ENCODE data around the gene ZNF22. TPM values are rescaled to one million over a fixed set of nuclear protein-coding genes. Genes with fewer than 3 reads are reported as not detected.

Gene ZNF22
- total RNA-seq, 2 donors from 2014 or later = 12.9 to 30.4 TPM

DNA sequence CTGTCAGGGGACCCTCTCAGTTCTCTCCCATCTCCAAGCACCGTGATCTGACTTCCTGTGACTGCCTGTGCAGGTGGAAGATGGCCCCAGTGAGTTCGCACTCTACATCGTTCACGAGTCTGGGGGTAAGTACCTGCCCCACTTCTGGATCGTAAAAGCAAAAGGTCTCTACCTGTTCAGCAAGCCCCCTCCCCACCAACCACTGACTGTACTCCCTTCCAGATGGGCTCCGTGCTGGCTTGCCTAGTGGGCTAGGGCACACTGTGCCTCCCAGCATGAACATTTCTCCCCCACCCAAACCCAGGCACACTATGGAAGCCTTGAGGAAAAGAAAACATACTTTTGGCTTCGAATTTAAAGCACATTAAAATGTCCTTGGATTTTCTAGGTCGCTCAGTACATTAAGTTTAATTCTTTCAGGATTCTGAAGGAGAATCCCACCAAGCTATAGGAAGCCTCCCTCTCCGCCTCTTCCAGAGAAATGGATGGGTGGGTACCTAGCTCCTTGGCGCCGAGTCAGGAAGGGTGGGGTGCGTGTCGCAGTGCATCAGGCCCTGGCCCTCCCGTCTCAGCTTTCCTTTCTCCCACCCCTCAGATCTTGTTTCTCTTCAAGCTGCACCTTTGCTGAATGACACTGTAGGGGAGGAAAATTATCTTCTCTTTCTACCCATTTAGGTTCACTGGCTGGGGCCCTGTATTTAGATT, 11.0 kb upstream of the ZNF22 start:
- intact Hi-C loops (cut with DNase I) = no loop called here
- ATAC-seq = no peak
- peak in 2 of 4 donors; percentile 2 to 25 for DNase-seq
- Histone ChIP-seq H3K27ac (peak overlapping the region; percentile 79 to 92 (median 86)), H3K4me1 (peaks cover 81% of the 10 kb centered on the region), H3K9me3 (no peaks in the 10 kb centered on the region), H3K27me3 (no peaks in the 10 kb centered on the region), H3K4me3 (no peak overlapping the region), H3K36me3 (replicated peaks in 1 of 2; ENCODE audit: insufficient read depth in 1 of 2, low read depth in 2 of 2) (no peaks in the 10 kb centered on the region)
- TF ChIP-seq POLR2A (IDR thresholded peaks at IDR 0.05) = no peak
- TF ChIP-seq, protein P1, sequence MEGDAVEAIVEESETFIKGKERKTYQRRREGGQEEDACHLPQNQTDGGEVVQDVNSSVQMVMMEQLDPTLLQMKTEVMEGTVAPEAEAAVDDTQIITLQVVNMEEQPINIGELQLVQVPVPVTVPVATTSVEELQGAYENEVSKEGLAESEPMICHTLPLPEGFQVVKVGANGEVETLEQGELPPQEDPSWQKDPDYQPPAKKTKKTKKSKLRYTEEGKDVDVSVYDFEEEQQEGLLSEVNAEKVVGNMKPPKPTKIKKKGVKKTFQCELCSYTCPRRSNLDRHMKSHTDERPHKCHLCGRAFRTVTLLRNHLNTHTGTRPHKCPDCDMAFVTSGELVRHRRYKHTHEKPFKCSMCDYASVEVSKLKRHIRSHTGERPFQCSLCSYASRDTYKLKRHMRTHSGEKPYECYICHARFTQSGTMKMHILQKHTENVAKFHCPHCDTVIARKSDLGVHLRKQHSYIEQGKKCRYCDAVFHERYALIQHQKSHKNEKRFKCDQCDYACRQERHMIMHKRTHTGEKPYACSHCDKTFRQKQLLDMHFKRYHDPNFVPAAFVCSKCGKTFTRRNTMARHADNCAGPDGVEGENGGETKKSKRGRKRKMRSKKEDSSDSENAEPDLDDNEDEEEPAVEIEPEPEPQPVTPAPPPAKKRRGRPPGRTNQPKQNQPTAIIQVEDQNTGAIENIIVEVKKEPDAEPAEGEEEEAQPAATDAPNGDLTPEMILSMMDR (IDR thresholded peaks at IDR 0.05) = no peak
- 54 to 68% methylated on average over 11 to 14 of the region's 14 CpGs for WGBS, 2 donors

DNA sequence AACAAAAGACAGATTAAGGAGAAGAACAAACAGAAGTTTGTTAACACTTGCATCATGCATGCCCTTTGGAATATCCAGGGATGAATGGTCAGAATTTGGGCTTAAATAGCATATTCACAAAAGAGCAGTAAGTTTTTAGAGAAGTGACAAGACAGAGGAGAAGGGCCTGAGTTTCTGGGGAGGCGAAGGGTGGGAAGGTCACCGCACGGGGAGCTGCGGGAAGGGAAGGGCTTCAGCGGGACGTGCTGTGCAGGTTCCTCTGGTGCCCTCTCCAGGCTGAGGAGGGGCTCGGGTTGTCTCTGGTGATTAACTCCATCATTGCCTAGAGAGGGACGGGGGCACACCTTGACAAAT, 10.4 kb upstream of the ZNF22 start:
- no peaks in the 10 kb centered on the region for H3K36me3 ChIP-seq (replicated peaks in 1 of 2; ENCODE audit: insufficient read depth in 1 of 2, low read depth in 2 of 2)
- no peak overlapping the region for H3K4me3 ChIP-seq
- DNase-seq (peak in 3 of 4 donors; percentile 20 to 63 (median 51)), ATAC-seq (no peak)
- TF ChIP-seq POLR2A (IDR thresholded peaks at IDR 0.05) = no peak
- TF ChIP-seq, protein P1 (IDR thresholded peaks at IDR 0.05) = peak in 6 of 7 experiments; percentile 9 to 48 (median 32)
- WGBS, 2 donors = 22 to 34% methylated on average over 8 of the region's 8 CpGs
- no peaks in the 10 kb centered on the region for H3K9me3 ChIP-seq
- no peaks in the 10 kb centered on the region for H3K27me3 ChIP-seq
- H3K4me1 ChIP-seq = peaks cover 81% of the 10 kb centered on the region
- intact Hi-C loops (cut with DNase I) = no loop called here
- H3K27ac ChIP-seq = peak overlapping the region; percentile 79 to 92 (median 86)

DNA sequence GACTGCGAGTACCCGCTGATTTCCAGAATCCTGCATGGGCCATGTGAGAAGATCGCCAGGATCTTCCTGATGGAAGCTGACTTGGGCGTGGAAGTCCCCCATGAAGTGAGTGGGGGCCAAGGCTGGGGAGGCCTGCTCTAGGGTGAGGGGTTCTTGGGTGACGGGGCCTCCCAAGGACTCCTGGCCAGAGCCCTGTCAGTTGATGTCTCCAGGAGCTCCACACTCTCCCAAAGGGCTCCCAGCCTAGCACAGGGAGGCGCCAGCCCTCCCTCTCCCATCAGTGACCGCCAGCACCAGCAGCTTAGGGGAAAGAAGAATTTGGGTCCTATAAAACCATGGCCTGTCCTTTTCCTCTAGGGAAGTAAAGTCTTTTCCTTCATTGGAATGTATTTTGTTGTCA, 9.8 kb upstream of the ZNF22 start:
- TF ChIP-seq POLR2A (IDR thresholded peaks at IDR 0.05) = no peak
- TF ChIP-seq, protein P1 (IDR thresholded peaks at IDR 0.05) = no peak
- Histone ChIP-seq H3K27me3 (no peaks in the 10 kb centered on the region), H3K27ac (peak overlapping the region; percentile 79 to 92 (median 86)), H3K4me1 (peaks cover 81% of the 10 kb centered on the region), H3K36me3 (replicated peaks in 1 of 2; ENCODE audit: insufficient read depth in 1 of 2, low read depth in 2 of 2) (no peaks in the 10 kb centered on the region), H3K4me3 (no peak overlapping the region), H3K9me3 (no peaks in the 10 kb centered on the region)
- DNase-seq = peak in 1 of 4 donors; percentile 7
- ATAC-seq = no peak
- intact Hi-C loops (cut with DNase I) = no loop called here
- WGBS, 2 donors = 95 to 98% methylated on average over 6 to 7 of the region's 7 CpGs

DNA sequence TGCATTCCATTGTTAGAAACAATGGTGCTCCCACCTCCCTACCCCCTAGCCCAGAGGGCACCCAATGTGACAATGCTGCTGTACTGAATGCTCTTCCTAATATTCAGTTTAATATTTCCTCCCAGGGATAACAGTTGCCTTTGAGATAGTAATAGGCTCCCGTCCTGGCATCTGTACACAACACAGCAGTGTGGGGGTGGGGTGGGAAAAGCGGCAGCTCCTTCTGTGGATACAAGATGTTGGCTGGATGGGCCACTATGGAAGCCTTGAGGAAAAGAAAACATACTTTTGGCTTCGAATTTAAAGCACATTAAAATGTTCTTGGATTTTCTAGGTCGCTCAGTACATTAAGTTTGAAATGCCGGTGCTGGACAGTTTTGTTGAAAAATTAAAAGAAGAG, 9.2 kb upstream of the ZNF22 start:
- Histone ChIP-seq H3K9me3 (no peaks in the 10 kb centered on the region), H3K27me3 (no peaks in the 10 kb centered on the region), H3K27ac (peak overlapping the region; percentile 79 to 92 (median 86)), H3K36me3 (replicated peaks in 1 of 2; ENCODE audit: insufficient read depth in 1 of 2, low read depth in 2 of 2) (no peaks in the 10 kb centered on the region), H3K4me3 (no peak overlapping the region), H3K4me1 (peaks cover 87% of the 10 kb centered on the region)
- 28 to 32% methylated on average over 5 of the region's 5 CpGs for WGBS, 2 donors
- TF ChIP-seq, protein P1 (IDR thresholded peaks at IDR 0.05) = no peak
- peak in 1 of 3 donors; percentile 4 for TF ChIP-seq POLR2A (IDR thresholded peaks at IDR 0.05)
- DNase-seq (peak; percentile 79 to 88 (median 85)), ATAC-seq (peak; percentile 35)
- intact Hi-C loops (cut with DNase I) = no loop called here

Measured in body of pancreas (tissue), 4 donors.